GM19455 (cell line): ENCODE data around the gene PATJ.
"Not testable (repeated sequence)": the region's sequence is repeated elsewhere in the genome, so short reads cannot be mapped to it uniquely, and the experiment has no call there.

Source experiments
- ATAC-seq: cut with Tn5 transposase; IDR thresholded peaks from one replicate; pipeline ENCODE4 v1.9.1; 2021; ENCODE audit not compliant: unreplicated experiment

Gene PATJ

GRCh38 chr1:61887076-61887867 lies 145.0 kb downstream of the PATJ start:
- ATAC-seq: no peak

DNA sequence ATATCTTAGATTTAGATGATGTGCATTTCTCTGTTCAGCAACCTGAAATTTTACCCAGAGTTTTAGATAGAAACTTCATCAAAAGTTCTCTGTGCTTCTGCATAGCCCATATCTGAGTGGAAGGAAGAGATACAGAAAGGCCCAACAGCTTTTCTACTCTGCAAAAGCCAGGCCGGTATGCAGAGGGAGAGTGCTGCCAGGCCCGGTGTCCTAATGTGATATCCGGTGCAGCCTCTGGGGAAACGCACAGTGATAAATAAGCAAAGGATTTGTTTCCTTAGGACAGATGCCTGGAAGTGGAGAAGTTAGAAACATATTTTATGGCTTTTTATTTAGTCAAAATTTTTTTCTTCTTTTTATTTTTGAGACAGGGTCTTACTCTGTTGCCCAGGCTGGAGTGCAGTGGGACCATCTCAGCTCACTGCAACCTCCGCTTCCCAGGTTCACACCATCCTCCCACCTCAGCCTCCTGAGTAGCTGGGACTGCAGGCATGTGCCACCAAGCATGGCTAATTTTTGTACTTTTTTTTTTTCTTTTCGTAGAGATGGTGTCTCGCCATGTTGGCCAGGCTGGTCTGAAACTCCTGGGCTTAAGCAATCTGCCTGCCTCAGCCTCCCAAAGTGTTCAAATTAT lies 145.8 kb downstream of the PATJ start:
- no peak for ATAC-seq

- no peak for ATAC-seq
Measured at GRCh38 chr1:61888808-61889207, 146.5 kb downstream of the PATJ start.

- not testable (repeated sequence) for ATAC-seq
Measured at GRCh38 chr1:61890435-61890834, 148.2 kb downstream of the PATJ start.

DNA sequence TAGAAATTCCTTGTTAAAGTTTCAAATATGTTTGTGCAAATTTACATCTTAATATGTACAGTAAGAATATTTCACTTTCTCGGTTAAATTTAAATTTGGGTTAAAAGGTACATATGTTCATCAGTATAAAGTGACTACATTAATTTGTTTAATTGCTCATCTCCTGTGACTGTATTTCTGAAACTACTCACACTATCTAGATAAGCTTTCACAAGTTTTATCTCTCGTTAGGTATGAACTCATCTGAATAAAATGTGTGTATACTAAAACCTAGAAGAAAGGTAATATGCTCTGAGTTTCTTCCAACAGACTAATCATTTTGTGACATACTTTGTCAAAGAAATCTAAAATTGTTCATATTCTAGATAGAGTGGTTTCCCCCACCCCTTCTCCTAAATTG lies 150.7 kb downstream of the PATJ start:
- no peak for ATAC-seq

DNA sequence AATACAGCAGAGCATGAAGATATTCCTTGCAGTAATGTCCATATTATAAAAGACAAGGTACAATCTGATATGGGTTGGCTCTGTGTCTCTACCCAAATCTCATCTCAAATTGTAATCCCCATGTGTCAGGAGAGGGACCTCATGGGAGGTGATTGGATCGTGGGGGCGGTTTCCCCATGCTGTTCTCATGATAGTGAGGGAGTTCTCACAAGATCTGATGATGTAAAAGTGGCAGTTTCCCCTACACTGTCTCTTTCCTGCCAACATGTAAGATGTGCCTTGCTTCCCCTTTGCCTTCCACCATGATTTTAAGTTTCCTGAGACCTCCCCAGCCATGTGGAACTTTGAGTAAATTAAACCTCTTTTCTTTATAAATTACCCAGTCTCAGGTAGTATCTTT lies 152.0 kb downstream of the PATJ start:
- ATAC-seq: not testable (repeated sequence)

DNA sequence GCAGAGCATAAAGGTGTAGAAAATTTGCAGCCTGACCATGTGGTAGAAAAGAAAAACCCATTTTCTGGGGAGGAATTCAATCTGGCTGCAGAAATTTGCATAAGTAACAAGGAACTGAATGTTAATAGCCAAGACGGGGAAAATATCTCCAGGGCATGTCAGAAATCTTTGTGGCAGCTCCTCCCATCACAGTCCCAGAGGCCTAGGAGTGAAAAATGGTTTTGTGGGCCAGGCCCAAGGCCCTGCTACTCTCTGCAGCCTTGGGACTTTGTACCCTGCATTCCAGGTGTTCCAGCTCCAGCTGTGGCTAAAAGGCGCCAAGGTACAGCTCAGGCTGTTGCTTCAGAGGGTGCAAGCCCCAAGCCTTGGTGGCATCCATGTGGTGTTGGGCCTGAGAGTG lies 152.9 kb downstream of the PATJ start:
- ATAC-seq: no peak

- ATAC-seq: no peak
Measured at GRCh38 chr1:61898658-61899057, 156.4 kb downstream of the PATJ start.

GRCh38 chr1:61904354-61904753 lies 162.1 kb downstream of the PATJ start:
- ATAC-seq: no peak

GRCh38 chr1:61907102-61907501 lies 164.8 kb downstream of the PATJ start:
- no peak for ATAC-seq

DNA sequence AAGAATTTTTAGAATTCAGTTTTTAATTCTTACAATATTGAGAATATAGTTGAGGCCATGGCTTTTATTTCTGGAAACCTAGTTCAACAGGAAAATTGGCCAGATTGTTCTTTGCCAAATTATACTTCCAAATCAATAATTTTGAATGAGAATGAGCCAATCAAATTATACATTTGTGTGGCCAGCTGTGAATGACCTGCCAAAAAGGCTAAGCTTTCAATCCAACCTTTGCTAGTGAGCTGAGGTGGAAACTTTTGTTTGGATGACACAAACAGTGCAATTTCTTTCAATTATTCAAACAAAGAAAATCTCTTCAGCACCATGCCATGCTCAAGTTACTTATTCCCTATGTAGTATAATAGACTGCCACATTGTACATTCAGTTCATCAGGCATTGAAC lies 167.8 kb downstream of the PATJ start:
- ATAC-seq: no peak

GRCh38 chr1:61914823-61915482 lies 172.7 kb downstream of the PATJ start:
- ATAC-seq: no peak

DNA sequence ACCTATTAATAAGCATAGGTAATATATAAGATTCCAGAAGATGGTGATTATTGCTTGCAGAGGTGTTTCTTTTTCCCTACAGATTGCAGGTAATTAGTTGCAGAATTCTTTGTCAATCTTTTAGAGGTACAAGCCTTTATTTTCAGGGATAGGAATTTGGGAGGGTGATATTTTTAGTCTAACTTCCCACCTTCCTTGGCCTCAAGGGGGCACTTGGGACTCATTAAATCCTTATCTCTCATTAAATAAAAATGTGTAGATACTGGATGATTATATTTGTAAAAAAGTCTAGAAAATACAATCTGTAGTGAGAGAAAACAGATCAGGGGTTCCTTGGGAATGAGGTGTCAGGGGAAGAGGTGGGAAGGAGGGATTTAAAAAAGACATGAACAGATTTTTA lies 179.2 kb downstream of the PATJ start:
- ATAC-seq: no peak

GRCh38 chr1:61922950-61923480 lies 180.7 kb downstream of the PATJ start:
- ATAC-seq: no peak

- ATAC-seq: no peak
Measured at GRCh38 chr1:61925591-61926298, 183.5 kb downstream of the PATJ start.

GRCh38 chr1:61926597-61926996 lies 184.3 kb downstream of the PATJ start:
- ATAC-seq: no peak

- ATAC-seq: no peak
Measured at GRCh38 chr1:61930116-61930645, 187.9 kb downstream of the PATJ start.

DNA sequence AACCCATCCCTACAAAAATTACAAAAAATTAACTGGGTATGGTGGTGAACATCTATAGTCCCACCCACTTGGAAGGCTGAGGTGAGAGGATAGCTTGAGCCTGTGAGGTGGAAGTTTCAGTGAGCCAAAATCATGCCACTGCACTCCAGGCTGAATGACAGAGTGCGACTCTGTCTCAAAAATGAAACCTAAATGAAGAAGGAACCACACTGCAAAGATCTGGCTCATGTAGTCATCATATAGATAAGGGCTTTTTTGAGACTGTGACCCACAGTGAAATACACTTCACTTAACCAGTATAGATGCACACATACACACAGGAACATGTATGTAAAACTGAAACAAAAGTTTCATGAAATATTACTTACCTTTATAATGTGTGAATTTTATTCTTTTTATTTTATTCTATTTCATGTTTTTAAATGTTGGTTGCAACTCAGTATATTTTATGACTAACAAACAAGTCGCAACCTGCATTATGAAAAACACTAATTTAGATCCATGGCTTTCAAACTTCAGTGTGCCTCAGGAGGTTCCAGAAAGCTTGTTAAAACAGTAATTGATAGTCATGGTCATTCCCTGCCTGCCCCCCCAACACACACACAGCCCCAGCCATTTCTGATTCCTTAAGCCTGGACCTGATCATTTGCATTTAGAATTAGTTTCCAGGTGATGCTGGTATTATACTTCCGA lies 189.5 kb downstream of the PATJ start:
- no peak for ATAC-seq

DNA sequence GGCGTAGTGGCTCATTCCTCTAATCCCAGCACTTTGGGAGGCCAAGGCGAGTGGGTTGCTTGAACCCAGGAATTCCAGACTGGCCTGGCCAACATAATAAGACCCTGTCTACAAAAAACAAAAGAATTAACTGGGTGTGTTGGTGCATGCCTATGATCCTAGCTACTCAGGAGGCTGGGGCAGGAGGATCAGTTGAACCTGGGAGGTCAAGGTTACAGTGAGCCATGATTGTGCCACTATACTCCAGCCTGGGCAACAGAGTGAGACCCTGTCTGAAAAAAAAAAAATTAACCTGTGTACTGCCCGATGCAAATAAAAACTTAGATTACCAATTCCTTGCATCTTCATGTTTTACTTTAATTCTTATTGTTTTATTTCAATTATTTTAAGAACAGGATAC lies 193.2 kb downstream of the PATJ start:
- ATAC-seq: no peak

DNA sequence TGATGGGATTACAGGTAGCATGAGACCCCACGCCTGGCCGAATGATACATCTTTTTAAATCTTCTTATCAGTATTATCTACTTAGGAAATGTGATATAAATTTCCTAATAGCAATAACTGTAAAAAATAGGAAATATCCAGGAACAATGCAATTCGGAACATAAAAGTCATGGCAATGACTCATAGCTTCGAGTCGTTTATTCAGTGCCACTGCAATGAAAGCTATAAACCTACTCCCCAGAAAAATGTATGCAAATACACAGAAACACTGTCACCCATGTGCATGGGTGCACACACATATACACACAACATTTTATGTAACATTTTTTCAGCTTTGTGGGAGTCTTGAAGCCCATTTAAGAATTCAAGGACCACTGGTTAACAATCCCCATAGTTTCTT lies 194.6 kb downstream of the PATJ start:
- ATAC-seq: no peak
